GM23338 (cell line): Measurements from ENCODE around the gene GABRE. TPM values are rescaled to one million over a fixed set of nuclear protein-coding genes. Genes with fewer than 3 reads are reported as not detected.

Experiments used
- ATAC-seq: fragments of 200-7000 bp; cut with Tn5 transposase; 3 replicates; pipeline ENCODE4 v1.9.1; 2020
- DNase-seq: peaks from one replicate; pipeline ENCODE4 v3.0.0-alpha.2; 2015; ENCODE audit warnings: low spot score
- H2AFZ ChIP-seq: fragments of 200-600 bp; sonication (generic); 2 replicates; pipeline ENCODE4 v1.8.0; 2016; ENCODE audit warnings: antibody characterized with exemption, mild to moderate bottlenecking, moderate library complexity
- H3F3A ChIP-seq: fragments of 200-600 bp; sonication (generic); replicated peaks from 2 replicates; pipeline ENCODE4 v1.8.0; 2017; ENCODE audit warnings: antibody characterized with exemption, mixed run types, low read depth
- H3K27ac ChIP-seq: fragments of 200-600 bp; sonication (generic); 2 replicates; pipeline ENCODE4 v1.6.1; 2016; ENCODE audit warnings: low read depth
- H3K27me3 ChIP-seq: fragments of 200-600 bp; sonication (generic); 2 replicates; pipeline ENCODE4 v1.8.0; 2016; ENCODE audit warnings: mild to moderate bottlenecking, mixed run types, moderate library complexity; ENCODE audit not compliant: insufficient read depth
- H3K36me3 ChIP-seq: fragments of 200-600 bp; sonication (generic); 2 replicates; pipeline ENCODE4 v1.8.0; 2016; ENCODE audit warnings: mild to moderate bottlenecking; ENCODE audit not compliant: insufficient read depth
- H3K4me1 ChIP-seq: fragments of 200-600 bp; sonication (generic); 2 replicates; pipeline ENCODE4 v1.8.0; 2016; ENCODE audit warnings: mild to moderate bottlenecking, moderate library complexity; ENCODE audit not compliant: insufficient read depth
- H3K4me2 ChIP-seq: fragments of 200-600 bp; sonication (generic); 2 replicates; pipeline ENCODE4 v1.7.1; 2017; ENCODE audit warnings: mixed run types
- H3K4me3 ChIP-seq: fragments of 200-600 bp; sonication (generic); 2 replicates; pipeline ENCODE4 v1.6.1; 2016; ENCODE audit warnings: mixed run types
- H3K79me2 ChIP-seq: fragments of 200-600 bp; sonication (generic); replicated peaks from 2 replicates; pipeline ENCODE4 v1.8.0; 2017; ENCODE audit warnings: mild to moderate bottlenecking; ENCODE audit not compliant: insufficient read depth
- H3K9me2 ChIP-seq: fragments of 200-600 bp; sonication (generic); 2 replicates; pipeline ENCODE4 v1.8.0; 2017; ENCODE audit not compliant: insufficient read depth
- H4K20me1 ChIP-seq: fragments of 200-600 bp; sonication (generic); replicated peaks from 2 replicates; pipeline ENCODE4 v1.8.0; 2017; ENCODE audit warnings: mild to moderate bottlenecking; ENCODE audit not compliant: insufficient read depth
- H3K27ac Mint-ChIP-seq: 2 replicates; pipeline ENCODE4 v1.8.0; 2020; ENCODE audit warnings: inconsistent platforms, mild to moderate bottlenecking, moderate library complexity, mixed read lengths
- H3K27me3 Mint-ChIP-seq: 3 replicates; pipeline ENCODE4 v1.8.0; 2022; ENCODE audit warnings: low read depth, mild to moderate bottlenecking, moderate library complexity, mixed read lengths, inconsistent platforms; ENCODE audit not compliant: insufficient read depth, poor library complexity
- H3K36me3 Mint-ChIP-seq: 3 replicates; pipeline ENCODE4 v1.8.0; 2021; ENCODE audit warnings: low read depth, mild to moderate bottlenecking, inconsistent platforms, moderate library complexity, mixed read lengths
- H3K4me1 Mint-ChIP-seq: 3 replicates; pipeline ENCODE4 v1.8.0; 2020; ENCODE audit warnings: mild to moderate bottlenecking, inconsistent platforms, mixed read lengths
- H3K4me3 Mint-ChIP-seq: 3 replicates; pipeline ENCODE4 v1.8.0; 2021; ENCODE audit warnings: moderate library complexity, mild to moderate bottlenecking, inconsistent platforms, mixed read lengths
- H3K9me3 Mint-ChIP-seq: 3 replicates; pipeline ENCODE4 v1.8.0; 2020; ENCODE audit warnings: moderate library complexity, mild to moderate bottlenecking, inconsistent platforms, mixed read lengths
- CREB1 ChIP-seq: fragments of 250-450 bp; sonication (Bioruptor Pico); IDR thresholded peaks from 2 replicates; pipeline ENCODE4 v1.5.0; 2020; ENCODE audit warnings: low read depth, mild to moderate bottlenecking, moderate library complexity
- EZH2phosphoT487 ChIP-seq: fragments of 200-600 bp; sonication (generic); IDR thresholded peaks from one replicate; pipeline ENCODE4 v1.8.1; 2018; ENCODE audit warnings: antibody characterized with exemption; ENCODE audit not compliant: unreplicated experiment
- NANOG ChIP-seq: IDR thresholded peaks from 2 replicates; pipeline ENCODE4 v1.6.1; 2016; ENCODE audit warnings: antibody characterized with exemption, borderline replicate concordance
- STAT1 ChIP-seq: IDR thresholded peaks from one replicate; pipeline ENCODE4 v1.6.1; 2016; ENCODE audit warnings: antibody characterized with exemption; ENCODE audit not compliant: unreplicated experiment
- microRNA counts: library from miRNA; unstranded; fragments of <30 nt; microRNA quantifications from one replicate; lab custom pipeline; 2017
- microRNA-seq: library from miRNA; unstranded; fragments of <30 nt; microRNA quantifications from one replicate; pipeline ENCODE4, GENCODE V29; 2017
- polyA plus RNA-seq: library from polyadenylated mRNA; unstranded; fragments of >200 nt; fragmentation: Nextera tagmentation; extraction: Ambion mirVana; gene quantifications from 2 replicates; pipeline ENCODE4 v1.2.1, GENCODE V29; 2016
- total RNA-seq: library from RNA; depleted of rRNA; stranded (reverse); fragments of >200 nt; shearing (Covaris generic); gene quantifications from 2 replicates; pipeline ENCODE4 v1.2.3, GENCODE V29; 2014; rRNA removed
- TF ChIP-seq, protein P1 (sequence below), 2 experiments: fragments of 200-600 bp in 1 of 2; sonication (generic) in 1 of 2; conservative IDR thresholded peaks; 2 replicates each; pipeline versions ENCODE4 v1.5.1 to v1.6.1; 2016 to 2017; ENCODE audit warnings: antibody characterized with exemption in 2 of 2, low read depth in 2 of 2, mild to moderate bottlenecking in 2 of 2, moderate library complexity in 1 of 2
- TF ChIP-seq, protein P2 (sequence below): IDR thresholded peaks from one replicate; pipeline ENCODE4 v1.6.1; 2018; ENCODE audit warnings: antibody characterized with exemption; ENCODE audit not compliant: unreplicated experiment
- TF ChIP-seq, protein P3 (sequence below): fragments of 250-450 bp; sonication (Bioruptor Pico); IDR thresholded peaks from 2 replicates; pipeline ENCODE4 v1.5.0; 2020; ENCODE audit warnings: mild to moderate bottlenecking, moderate library complexity

The GABRE gene
- total and polyA plus RNA-seq, 2 experiments from 2014 or later: 4.9 to 8.3 TPM

DNA sequence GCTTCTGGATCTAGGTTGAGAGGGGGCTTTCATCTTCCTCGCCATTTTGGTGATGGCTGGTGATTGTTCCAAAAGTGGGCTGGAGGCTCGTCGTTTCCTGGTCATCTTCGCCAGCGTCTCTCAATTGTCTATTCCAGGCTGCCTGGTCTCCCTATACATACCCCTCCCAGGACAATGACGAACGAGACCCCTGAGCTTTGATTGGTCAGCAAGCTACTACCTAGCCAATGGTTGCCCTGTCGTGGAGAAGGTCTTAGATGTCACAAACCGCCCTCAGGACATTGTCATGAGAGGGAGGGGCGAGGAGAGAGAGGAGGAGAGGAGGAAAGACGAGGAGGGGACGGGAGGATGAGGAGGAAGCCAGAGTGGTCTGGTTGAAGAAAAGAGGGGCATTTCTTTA is 69.5 kb downstream of the GABRE start:
- H3K27me3 Mint-ChIP-seq: peaks cover 2% of the 10 kb centered on the region
- no peaks in the 10 kb centered on the region for H3K4me1 ChIP-seq
- TF ChIP-seq, protein P1, sequence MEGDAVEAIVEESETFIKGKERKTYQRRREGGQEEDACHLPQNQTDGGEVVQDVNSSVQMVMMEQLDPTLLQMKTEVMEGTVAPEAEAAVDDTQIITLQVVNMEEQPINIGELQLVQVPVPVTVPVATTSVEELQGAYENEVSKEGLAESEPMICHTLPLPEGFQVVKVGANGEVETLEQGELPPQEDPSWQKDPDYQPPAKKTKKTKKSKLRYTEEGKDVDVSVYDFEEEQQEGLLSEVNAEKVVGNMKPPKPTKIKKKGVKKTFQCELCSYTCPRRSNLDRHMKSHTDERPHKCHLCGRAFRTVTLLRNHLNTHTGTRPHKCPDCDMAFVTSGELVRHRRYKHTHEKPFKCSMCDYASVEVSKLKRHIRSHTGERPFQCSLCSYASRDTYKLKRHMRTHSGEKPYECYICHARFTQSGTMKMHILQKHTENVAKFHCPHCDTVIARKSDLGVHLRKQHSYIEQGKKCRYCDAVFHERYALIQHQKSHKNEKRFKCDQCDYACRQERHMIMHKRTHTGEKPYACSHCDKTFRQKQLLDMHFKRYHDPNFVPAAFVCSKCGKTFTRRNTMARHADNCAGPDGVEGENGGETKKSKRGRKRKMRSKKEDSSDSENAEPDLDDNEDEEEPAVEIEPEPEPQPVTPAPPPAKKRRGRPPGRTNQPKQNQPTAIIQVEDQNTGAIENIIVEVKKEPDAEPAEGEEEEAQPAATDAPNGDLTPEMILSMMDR (conservative IDR thresholded peaks at IDR 0.05; ENCODE audit: low read depth in 2 of 2): no peak
- TF ChIP-seq, protein P2, sequence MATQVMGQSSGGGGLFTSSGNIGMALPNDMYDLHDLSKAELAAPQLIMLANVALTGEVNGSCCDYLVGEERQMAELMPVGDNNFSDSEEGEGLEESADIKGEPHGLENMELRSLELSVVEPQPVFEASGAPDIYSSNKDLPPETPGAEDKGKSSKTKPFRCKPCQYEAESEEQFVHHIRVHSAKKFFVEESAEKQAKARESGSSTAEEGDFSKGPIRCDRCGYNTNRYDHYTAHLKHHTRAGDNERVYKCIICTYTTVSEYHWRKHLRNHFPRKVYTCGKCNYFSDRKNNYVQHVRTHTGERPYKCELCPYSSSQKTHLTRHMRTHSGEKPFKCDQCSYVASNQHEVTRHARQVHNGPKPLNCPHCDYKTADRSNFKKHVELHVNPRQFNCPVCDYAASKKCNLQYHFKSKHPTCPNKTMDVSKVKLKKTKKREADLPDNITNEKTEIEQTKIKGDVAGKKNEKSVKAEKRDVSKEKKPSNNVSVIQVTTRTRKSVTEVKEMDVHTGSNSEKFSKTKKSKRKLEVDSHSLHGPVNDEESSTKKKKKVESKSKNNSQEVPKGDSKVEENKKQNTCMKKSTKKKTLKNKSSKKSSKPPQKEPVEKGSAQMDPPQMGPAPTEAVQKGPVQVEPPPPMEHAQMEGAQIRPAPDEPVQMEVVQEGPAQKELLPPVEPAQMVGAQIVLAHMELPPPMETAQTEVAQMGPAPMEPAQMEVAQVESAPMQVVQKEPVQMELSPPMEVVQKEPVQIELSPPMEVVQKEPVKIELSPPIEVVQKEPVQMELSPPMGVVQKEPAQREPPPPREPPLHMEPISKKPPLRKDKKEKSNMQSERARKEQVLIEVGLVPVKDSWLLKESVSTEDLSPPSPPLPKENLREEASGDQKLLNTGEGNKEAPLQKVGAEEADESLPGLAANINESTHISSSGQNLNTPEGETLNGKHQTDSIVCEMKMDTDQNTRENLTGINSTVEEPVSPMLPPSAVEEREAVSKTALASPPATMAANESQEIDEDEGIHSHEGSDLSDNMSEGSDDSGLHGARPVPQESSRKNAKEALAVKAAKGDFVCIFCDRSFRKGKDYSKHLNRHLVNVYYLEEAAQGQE: no peak
- TF ChIP-seq STAT1 (no peak), NANOG (no peak), CREB1 (CRISPR knock-in tag) (no peak), EZH2phosphoT487 (no peak)
- TF ChIP-seq, protein P3, sequence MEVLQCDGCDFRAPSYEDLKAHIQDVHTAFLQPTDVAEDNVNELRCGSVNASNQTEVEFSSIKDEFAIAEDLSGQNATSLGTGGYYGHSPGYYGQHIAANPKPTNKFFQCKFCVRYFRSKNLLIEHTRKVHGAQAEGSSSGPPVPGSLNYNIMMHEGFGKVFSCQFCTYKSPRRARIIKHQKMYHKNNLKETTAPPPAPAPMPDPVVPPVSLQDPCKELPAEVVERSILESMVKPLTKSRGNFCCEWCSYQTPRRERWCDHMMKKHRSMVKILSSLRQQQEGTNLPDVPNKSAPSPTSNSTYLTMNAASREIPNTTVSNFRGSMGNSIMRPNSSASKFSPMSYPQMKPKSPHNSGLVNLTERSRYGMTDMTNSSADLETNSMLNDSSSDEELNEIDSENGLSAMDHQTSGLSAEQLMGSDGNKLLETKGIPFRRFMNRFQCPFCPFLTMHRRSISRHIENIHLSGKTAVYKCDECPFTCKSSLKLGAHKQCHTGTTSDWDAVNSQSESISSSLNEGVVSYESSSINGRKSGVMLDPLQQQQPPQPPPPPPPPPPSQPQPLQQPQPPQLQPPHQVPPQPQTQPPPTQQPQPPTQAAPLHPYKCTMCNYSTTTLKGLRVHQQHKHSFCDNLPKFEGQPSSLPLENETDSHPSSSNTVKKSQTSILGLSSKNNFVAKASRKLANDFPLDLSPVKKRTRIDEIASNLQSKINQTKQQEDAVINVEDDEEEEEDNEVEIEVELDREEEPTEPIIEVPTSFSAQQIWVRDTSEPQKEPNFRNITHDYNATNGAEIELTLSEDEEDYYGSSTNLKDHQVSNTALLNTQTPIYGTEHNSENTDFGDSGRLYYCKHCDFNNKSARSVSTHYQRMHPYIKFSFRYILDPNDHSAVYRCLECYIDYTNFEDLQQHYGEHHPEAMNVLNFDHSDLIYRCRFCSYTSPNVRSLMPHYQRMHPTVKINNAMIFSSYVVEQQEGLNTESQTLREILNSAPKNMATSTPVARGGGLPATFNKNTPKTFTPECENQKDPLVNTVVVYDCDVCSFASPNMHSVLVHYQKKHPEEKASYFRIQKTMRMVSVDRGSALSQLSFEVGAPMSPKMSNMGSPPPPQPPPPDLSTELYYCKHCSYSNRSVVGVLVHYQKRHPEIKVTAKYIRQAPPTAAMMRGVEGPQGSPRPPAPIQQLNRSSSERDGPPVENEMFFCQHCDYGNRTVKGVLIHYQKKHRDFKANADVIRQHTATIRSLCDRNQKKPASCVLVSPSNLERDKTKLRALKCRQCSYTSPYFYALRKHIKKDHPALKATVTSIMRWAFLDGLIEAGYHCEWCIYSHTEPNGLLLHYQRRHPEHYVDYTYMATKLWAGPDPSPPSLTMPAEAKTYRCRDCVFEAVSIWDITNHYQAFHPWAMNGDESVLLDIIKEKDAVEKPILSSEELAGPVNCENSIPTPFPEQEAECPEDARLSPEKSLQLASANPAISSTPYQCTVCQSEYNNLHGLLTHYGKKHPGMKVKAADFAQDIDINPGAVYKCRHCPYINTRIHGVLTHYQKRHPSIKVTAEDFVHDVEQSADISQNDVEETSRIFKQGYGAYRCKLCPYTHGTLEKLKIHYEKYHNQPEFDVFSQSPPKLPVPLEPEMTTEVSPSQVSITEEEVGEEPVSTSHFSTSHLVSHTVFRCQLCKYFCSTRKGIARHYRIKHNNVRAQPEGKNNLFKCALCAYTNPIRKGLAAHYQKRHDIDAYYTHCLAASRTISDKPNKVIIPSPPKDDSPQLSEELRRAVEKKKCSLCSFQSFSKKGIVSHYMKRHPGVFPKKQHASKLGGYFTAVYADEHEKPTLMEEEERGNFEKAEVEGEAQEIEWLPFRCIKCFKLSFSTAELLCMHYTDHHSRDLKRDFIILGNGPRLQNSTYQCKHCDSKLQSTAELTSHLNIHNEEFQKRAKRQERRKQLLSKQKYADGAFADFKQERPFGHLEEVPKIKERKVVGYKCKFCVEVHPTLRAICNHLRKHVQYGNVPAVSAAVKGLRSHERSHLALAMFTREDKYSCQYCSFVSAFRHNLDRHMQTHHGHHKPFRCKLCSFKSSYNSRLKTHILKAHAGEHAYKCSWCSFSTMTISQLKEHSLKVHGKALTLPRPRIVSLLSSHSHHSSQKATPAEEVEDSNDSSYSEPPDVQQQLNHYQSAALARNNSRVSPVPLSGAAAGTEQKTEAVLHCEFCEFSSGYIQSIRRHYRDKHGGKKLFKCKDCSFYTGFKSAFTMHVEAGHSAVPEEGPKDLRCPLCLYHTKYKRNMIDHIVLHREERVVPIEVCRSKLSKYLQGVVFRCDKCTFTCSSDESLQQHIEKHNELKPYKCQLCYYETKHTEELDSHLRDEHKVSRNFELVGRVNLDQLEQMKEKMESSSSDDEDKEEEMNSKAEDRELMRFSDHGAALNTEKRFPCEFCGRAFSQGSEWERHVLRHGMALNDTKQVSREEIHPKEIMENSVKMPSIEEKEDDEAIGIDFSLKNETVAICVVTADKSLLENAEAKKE (CRISPR knock-in tag): no peak

More for the DNA sequence above, 69.5 kb downstream of the GABRE start:
- H3K4me3 Mint-ChIP-seq: no peak overlapping the region
- no peaks in the 10 kb centered on the region for H3K79me2 ChIP-seq
- no peak overlapping the region for H3K4me3 ChIP-seq
- no peaks in the 10 kb centered on the region for H3K36me3 Mint-ChIP-seq
- no peaks in the 10 kb centered on the region; the same call in 2 of the 3 replicates for H3K9me3 Mint-ChIP-seq
- H3K4me1 Mint-ChIP-seq: no peaks in the 10 kb centered on the region
- no peak overlapping the region for H3K4me2 ChIP-seq
- H2AFZ ChIP-seq: no peak overlapping the region
- no peak for DNase-seq
- H4K20me1 ChIP-seq: no peaks in the 10 kb centered on the region
- H3K27me3 ChIP-seq: no peaks in the 10 kb centered on the region
- no peak overlapping the region for H3K27ac Mint-ChIP-seq
- no peak for ATAC-seq
- H3F3A ChIP-seq: no peaks in the 10 kb centered on the region
- no peaks in the 10 kb centered on the region for H3K9me2 ChIP-seq
- H3K36me3 ChIP-seq: no peaks in the 10 kb centered on the region
- H3K27ac ChIP-seq: no peak overlapping the region

MicroRNA genes within 50 kb of the gene (microRNA counts, 767-probe panel; counts per million panel counts)
- microRNA hsa-miR-224-5p (lab: Ali Mortazavi, UCI) (not detected), microRNA hsa-miR-452-5p (lab: Ali Mortazavi, UCI) (not detected)

Small RNA genes within 50 kb of the gene (microRNA-seq; reads per million reads assigned to microRNA genes)
- gene MIR224 (44.5 reads per million, percentile 55 among the genes with 10 or more reads in this experiment), gene MIR452 (23.9 reads per million, percentile 45 among the genes with 10 or more reads in this experiment)

Other genes with a start within 250 kb of the GABRE start
- not detected in 2 replicates for gene CNGA2, start 239.9 kb downstream of the GABRE start, total RNA-seq
- not detected in 2 replicates for gene CNGA2, start 239.9 kb downstream of the GABRE start, polyA plus RNA-seq
- 1.9 and 2.8 TPM in 2 replicates for gene MAGEA4, start 61.8 kb downstream of the GABRE start, total RNA-seq
- gene MAGEA4, start 61.8 kb downstream of the GABRE start, polyA plus RNA-seq: 0.73 and 1.0 TPM in 2 replicates
- not detected in 2 replicates for gene MAGEA10, start 163.9 kb upstream of the GABRE start, total RNA-seq
- not detected in 2 replicates for gene MAGEA10, start 163.9 kb upstream of the GABRE start, polyA plus RNA-seq